D721Med (cell line): ENCODE results near the gene GPR62.

Experiments used
- DNase-seq: peaks from one replicate; pipeline ENCODE4 v3.0.0; 2011; ENCODE audit warnings: low spot score; ENCODE audit not compliant: insufficient read length
- FAIRE-seq: peaks from 2 replicates; lab custom pipeline; 2011; peaks lifted over from hg19 to GRCh38; lab: Jason Lieb, UNC
- CTCF ChIP-seq: IDR thresholded peaks from 2 replicates; pipeline ENCODE4 v1.5.1; 2012; ENCODE audit warnings: mild to moderate bottlenecking, control low read depth; ENCODE audit not compliant: insufficient read depth; ENCODE audit errors: missing control alignments

GPR62 gene

DNA sequence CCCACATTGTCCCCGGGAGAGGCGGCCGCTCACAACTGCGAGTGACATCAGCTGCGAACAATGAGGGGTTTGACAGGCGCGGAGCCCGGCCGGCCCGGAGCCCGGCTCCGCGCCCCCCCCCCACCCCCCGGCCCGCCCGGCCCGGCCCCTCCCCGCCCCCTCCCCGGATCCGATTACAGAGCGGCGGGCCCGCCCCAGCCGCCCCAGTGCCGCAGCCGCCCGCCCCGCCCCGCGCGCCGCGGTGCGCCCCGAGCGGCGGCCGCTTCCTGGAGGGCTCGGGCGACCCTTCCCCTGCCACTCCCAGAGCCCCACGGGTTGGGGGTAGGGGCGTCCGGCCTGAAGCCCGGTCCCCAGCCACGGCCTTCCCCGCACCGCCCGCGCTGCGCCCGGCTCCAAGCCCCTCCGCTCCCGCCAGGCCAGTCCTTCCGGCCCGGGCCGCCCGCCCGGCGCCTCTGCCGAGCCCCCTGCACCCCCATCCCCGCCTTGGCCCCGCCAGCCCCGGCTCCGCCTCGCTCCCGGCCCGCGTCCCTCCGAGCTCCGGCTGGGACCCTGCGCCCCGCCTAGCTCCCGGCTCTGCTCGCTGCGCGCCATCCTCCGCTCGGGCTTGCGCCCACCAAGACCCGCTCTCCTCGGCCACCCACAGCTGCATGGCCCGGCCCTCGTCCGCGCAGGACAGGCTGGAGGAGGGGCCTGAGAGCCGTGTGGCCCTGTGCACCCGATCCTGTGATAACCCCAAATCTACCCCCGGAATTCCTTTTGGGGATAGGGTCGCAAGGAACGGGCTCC, 12.4 kb downstream of the GPR62 start, which contains the start of gene PCBP4:
Gene PCBP4, minus strand, starts transcription at position 71 of the 786 bp plus-strand sequence. CDS start 6,214 bp downstream, outside the sequence.
- no peak for TF ChIP-seq CTCF
- FAIRE-seq (no peak), DNase-seq (no peak)

DNA sequence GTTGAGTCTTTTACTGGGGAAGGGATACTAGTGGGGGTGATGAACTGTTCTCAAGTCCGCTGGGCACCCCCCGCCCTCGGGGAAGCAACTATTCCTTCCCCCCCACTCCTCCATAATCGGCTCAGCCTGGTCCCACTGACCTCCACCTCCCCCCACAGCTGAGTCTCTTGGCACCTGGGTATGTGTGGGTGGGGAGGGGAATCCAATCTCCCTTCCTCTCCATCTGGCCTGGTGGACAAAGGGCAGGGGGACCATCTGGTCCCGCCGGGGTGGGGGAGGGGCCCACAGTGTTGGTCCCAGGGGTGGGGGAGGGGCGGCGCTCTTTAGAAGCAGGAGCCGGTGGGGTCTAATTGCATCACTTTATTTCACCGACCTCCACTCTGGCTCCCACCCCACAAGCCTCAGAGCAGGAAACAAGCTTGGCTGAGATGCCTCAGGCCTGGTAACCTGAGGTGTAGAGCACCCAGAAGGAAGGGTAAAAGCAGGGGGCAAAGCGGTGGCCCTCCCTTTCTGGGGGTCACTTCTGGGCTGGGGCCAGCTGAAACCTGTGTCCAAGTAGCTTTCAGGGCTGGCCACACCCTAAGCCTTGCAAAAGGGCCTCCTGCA, 13.1 kb downstream of the GPR62 start:
- DNase-seq: no peak
- no peak for FAIRE-seq
- TF ChIP-seq CTCF: no peak

GRCh38 chr3:51968883-51969678, 13.9 kb downstream of the GPR62 start:
- no peak for DNase-seq
- peak; percentile 38 for FAIRE-seq
- no peak for TF ChIP-seq CTCF

DNA sequence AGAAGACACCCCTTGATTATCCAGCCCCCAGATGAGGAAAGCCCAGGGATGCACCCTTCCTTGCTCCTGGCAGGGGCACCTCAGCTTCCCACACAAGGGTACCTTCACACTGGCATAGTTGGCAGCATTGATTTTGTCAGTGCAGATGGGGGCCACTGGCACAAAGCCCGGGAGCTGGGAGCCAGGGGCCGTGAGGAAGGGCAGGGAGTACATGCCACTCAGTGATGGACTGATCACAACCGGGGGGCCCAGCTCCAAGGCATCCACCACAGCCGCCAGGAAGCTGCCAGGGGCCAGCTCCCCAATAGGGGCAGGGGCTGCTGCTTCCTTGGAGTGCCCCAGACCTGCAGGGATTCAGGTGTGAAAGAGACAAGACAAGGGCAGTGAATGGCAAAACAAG, 14.7 kb downstream of the GPR62 start:
- no peak for TF ChIP-seq CTCF
- DNase-seq (no peak), FAIRE-seq (no peak)

GRCh38 chr3:51970606-51971300, 15.6 kb downstream of the GPR62 start:
- no peak for FAIRE-seq
- no peak for TF ChIP-seq CTCF
- no peak for DNase-seq

DNA sequence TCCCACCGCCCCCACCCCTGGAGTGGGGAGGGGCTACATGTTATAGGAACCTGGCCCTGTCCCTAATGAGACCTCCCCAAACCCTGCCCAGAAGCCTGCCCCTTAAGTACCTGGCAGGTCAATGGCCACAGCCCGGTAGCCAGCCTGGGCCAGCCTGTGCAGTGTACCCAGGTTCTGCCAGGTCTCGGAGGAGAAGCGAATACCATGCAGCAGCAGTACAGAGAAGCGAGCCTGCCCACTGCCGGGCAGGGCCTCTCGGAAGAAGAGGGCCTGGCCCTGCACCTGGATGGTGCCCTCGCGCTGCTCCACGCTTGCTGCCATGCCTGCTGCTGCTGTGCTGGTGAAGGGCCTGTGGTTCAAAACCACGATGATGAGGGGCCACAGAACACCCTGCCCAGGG, 16.2 kb downstream of the GPR62 start:
- no peak for TF ChIP-seq CTCF
- DNase-seq (no peak), FAIRE-seq (no peak)
